GM12878 (cell line): ENCODE measurements around the gene ZNF267.
A peak's percentile ranks its signal among the peaks of the same experiment; 100 is the strongest.
"Not testable (repeated sequence)": the region's sequence is repeated elsewhere in the genome, so short reads cannot be mapped to it uniquely, and the experiment has no call there.

Source experiments
- BHLHE40 ChIP-seq, 2 experiments: fragments of 450-650 bp in 1 of 2; IDR thresholded peaks; 2 replicates each; pipeline ENCODE4 v1.6.1; 2011 to 2017; ENCODE audit warnings: low read depth in 2 of 2, borderline replicate concordance in 1 of 2, improper control_type of control experiment in 1 of 2, low read length in 1 of 2, mild to moderate bottlenecking in 1 of 2
- CBFB ChIP-seq: IDR thresholded peaks from 2 replicates; pipeline ENCODE4 v1.6.1; 2016; ENCODE audit warnings: antibody characterized with exemption, low read depth
- KAT2A ChIP-seq: conservative IDR thresholded peaks from 2 replicates; pipeline ENCODE4 v1.6.1; 2011; ENCODE audit warnings: low read depth, low read length; ENCODE audit not compliant: control insufficient read depth
- POLR2A ChIP-seq: IDR thresholded peaks from 2 replicates; pipeline ENCODE4 v1.6.1; 2011; ENCODE audit warnings: low read depth, mild to moderate bottlenecking, low read length
- TF ChIP-seq, protein P1 (sequence below): IDR thresholded peaks from 2 replicates; pipeline ENCODE4 v1.6.1; 2011; ENCODE audit warnings: borderline replicate concordance, low read depth, mild to moderate bottlenecking, moderate library complexity, low read length; ENCODE audit not compliant: insufficient read depth, poor library complexity, severe bottlenecking
- TF ChIP-seq, protein P2 (sequence below), 3 experiments: IDR thresholded peaks in 2 of 3; conservative IDR thresholded peaks in 1 of 3; 2 replicates each; pipeline ENCODE4 v1.5.1; 2011; ENCODE audit warnings: low read depth in 3 of 3, low read length in 3 of 3, mild to moderate bottlenecking in 3 of 3, control low read depth in 2 of 3, moderate library complexity in 2 of 3, inconsistent platforms in 1 of 3, mixed read lengths in 1 of 3; ENCODE audit not compliant: control insufficient read depth in 2 of 3, insufficient read depth in 1 of 3; ENCODE audit errors: extremely low read depth in 1 of 3
- TF ChIP-seq, protein P3 (sequence below): IDR thresholded peaks from 2 replicates; pipeline ENCODE4 v1.6.1; 2012; ENCODE audit warnings: mild to moderate bottlenecking, low read depth, low read length
- TF ChIP-seq, protein P4 (sequence below): IDR thresholded peaks from 2 replicates; pipeline ENCODE4 v1.6.1; 2012; ENCODE audit warnings: low read depth, low read length, improper control_type of control experiment
- TF ChIP-seq, protein P5 (sequence below): IDR thresholded peaks from 2 replicates; pipeline ENCODE4 v1.6.1; 2012; ENCODE audit warnings: low read depth, low read length, improper control_type of control experiment

DNA sequence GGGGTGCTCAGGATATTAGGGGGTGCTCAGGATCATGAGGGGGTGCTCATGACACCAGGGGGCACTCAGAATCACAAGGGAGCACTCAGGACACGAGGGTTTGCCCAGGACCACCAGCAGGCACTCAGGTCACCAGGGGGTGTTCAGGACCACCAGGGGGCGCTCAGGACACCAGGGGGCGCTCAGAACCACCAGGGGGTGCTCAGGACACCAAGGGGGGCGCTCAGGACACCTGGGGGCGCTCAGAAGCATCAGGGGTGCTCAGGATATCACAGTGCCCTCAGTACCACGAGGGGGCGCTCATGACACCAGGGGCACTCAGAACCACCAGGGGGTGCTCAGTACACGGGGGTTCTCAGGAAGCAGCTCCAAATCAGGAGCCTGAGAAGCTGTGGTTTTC, 82.6 kb downstream of the ZNF267 start:
- TF ChIP-seq, protein P1, sequence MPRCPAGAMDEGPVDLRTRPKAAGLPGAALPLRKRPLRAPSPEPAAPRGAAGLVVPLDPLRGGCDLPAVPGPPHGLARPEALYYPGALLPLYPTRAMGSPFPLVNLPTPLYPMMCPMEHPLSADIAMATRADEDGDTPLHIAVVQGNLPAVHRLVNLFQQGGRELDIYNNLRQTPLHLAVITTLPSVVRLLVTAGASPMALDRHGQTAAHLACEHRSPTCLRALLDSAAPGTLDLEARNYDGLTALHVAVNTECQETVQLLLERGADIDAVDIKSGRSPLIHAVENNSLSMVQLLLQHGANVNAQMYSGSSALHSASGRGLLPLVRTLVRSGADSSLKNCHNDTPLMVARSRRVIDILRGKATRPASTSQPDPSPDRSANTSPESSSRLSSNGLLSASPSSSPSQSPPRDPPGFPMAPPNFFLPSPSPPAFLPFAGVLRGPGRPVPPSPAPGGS = not testable (repeated sequence)
- TF ChIP-seq KAT2A; POLR2A; CBFB; BHLHE40 (IDR thresholded peaks at IDR 0.05; ENCODE audit: borderline replicate concordance in 1 of 2, low read depth in 2 of 2, low read length in 1 of 2): not testable (repeated sequence)
- TF ChIP-seq, protein P2, sequence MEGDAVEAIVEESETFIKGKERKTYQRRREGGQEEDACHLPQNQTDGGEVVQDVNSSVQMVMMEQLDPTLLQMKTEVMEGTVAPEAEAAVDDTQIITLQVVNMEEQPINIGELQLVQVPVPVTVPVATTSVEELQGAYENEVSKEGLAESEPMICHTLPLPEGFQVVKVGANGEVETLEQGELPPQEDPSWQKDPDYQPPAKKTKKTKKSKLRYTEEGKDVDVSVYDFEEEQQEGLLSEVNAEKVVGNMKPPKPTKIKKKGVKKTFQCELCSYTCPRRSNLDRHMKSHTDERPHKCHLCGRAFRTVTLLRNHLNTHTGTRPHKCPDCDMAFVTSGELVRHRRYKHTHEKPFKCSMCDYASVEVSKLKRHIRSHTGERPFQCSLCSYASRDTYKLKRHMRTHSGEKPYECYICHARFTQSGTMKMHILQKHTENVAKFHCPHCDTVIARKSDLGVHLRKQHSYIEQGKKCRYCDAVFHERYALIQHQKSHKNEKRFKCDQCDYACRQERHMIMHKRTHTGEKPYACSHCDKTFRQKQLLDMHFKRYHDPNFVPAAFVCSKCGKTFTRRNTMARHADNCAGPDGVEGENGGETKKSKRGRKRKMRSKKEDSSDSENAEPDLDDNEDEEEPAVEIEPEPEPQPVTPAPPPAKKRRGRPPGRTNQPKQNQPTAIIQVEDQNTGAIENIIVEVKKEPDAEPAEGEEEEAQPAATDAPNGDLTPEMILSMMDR (IDR thresholded peaks at IDR 0.05 in 2 of 3, conservative IDR thresholded peaks at IDR 0.05 in 1 of 3; ENCODE audit: control insufficient read depth in 2 of 3, extremely low read depth in 1 of 3, insufficient read depth in 1 of 3, low read depth in 3 of 3, low read length in 3 of 3) = peak in 2 of 3 experiments; percentile 6 to 22; a peak in 1 of 6 replicates
- TF ChIP-seq, protein P3, sequence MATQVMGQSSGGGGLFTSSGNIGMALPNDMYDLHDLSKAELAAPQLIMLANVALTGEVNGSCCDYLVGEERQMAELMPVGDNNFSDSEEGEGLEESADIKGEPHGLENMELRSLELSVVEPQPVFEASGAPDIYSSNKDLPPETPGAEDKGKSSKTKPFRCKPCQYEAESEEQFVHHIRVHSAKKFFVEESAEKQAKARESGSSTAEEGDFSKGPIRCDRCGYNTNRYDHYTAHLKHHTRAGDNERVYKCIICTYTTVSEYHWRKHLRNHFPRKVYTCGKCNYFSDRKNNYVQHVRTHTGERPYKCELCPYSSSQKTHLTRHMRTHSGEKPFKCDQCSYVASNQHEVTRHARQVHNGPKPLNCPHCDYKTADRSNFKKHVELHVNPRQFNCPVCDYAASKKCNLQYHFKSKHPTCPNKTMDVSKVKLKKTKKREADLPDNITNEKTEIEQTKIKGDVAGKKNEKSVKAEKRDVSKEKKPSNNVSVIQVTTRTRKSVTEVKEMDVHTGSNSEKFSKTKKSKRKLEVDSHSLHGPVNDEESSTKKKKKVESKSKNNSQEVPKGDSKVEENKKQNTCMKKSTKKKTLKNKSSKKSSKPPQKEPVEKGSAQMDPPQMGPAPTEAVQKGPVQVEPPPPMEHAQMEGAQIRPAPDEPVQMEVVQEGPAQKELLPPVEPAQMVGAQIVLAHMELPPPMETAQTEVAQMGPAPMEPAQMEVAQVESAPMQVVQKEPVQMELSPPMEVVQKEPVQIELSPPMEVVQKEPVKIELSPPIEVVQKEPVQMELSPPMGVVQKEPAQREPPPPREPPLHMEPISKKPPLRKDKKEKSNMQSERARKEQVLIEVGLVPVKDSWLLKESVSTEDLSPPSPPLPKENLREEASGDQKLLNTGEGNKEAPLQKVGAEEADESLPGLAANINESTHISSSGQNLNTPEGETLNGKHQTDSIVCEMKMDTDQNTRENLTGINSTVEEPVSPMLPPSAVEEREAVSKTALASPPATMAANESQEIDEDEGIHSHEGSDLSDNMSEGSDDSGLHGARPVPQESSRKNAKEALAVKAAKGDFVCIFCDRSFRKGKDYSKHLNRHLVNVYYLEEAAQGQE = not testable (repeated sequence)
- TF ChIP-seq, protein P4, sequence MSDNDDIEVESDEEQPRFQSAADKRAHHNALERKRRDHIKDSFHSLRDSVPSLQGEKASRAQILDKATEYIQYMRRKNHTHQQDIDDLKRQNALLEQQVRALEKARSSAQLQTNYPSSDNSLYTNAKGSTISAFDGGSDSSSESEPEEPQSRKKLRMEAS = not testable (repeated sequence)
- TF ChIP-seq, protein P5, sequence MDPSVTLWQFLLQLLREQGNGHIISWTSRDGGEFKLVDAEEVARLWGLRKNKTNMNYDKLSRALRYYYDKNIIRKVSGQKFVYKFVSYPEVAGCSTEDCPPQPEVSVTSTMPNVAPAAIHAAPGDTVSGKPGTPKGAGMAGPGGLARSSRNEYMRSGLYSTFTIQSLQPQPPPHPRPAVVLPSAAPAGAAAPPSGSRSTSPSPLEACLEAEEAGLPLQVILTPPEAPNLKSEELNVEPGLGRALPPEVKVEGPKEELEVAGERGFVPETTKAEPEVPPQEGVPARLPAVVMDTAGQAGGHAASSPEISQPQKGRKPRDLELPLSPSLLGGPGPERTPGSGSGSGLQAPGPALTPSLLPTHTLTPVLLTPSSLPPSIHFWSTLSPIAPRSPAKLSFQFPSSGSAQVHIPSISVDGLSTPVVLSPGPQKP = not testable (repeated sequence)
